CD4-positive, alpha-beta T cell treated with Interleukin-15 for 4 hours (primary cell): Measurements from ENCODE around the gene ARRDC3.
"Not testable (repeated sequence)": the region's sequence is repeated elsewhere in the genome, so short reads cannot be mapped to it uniquely, and the experiment has no call there.

ENCODE experiments used
- DNase-seq: peaks from one replicate; pipeline ENCODE4 v3.0.0-alpha.2; 2020; ENCODE audit warnings: low spot score

ARRDC3 gene, protein sequence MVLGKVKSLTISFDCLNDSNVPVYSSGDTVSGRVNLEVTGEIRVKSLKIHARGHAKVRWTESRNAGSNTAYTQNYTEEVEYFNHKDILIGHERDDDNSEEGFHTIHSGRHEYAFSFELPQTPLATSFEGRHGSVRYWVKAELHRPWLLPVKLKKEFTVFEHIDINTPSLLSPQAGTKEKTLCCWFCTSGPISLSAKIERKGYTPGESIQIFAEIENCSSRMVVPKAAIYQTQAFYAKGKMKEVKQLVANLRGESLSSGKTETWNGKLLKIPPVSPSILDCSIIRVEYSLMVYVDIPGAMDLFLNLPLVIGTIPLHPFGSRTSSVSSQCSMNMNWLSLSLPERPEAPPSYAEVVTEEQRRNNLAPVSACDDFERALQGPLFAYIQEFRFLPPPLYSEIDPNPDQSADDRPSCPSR

DNA sequence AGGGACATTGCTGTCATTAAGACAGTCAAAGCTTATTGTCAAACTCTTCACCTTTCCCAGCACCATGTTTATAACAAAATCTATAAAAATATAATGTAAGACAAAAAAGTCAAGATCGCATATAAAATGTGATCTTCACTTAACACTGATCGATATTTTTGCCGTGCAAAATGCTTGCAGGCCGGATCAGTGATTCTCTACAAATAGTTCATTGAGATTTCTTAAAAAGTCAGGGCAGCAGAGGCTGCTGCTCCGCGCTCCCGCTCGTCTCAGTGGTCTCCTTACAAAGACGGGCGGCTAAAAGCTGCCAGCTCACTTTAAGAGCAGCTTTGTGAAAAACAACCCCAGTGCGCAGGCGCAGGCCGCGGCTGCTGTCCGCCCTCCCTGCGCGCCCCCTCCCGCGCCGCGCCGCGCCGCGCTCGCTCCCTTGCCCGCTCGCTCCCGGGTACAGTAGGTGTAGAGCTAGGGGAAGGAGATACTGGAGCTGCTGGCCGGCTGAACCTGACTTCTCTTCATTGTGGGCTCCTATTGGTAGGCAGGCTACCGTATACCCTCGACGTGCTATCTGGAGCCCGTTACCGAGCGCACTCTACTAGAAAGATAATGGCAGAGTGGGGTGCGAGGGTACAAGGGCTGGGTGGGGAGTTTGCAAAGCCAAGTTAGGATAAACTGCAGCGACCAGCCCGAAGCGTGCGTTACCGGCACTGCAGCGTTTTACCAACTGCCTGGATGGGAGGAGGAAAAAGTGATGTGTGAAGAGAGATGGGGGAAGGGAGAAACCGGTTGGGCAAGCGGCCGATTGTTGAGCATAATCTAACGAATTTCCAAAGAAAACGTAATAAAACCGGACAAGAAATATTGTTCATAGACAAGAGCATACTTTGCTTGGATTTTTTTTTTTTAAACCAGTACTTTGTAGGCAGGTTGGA lies at the start of gene ARRDC3:
Gene ARRDC3, minus strand, starts transcription at position 291 of the 929 bp plus-strand sequence. Its CDS starts 225 bp downstream, at position 66.
- DNase-seq = peak; percentile 97

DNA sequence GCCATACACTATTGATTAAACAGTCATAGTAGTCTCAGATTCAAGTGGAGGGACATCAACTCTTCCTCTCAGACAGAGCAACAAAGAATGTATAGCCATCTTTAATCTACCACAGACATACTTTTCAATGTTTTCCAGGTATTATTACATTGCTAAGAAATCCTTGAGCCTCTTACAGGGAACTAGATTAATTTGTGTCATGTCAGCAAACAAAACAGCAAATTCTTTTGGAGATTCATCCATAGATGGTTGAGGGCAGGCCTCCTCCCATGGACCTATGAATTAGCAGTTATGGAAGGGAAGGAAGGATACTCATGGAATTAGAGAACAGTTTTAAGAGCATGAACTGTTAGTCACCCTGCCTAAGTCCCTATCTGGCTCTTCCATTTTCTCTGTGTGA lies 47.8 kb upstream of the ARRDC3 start:
- DNase-seq = no peak

DNA sequence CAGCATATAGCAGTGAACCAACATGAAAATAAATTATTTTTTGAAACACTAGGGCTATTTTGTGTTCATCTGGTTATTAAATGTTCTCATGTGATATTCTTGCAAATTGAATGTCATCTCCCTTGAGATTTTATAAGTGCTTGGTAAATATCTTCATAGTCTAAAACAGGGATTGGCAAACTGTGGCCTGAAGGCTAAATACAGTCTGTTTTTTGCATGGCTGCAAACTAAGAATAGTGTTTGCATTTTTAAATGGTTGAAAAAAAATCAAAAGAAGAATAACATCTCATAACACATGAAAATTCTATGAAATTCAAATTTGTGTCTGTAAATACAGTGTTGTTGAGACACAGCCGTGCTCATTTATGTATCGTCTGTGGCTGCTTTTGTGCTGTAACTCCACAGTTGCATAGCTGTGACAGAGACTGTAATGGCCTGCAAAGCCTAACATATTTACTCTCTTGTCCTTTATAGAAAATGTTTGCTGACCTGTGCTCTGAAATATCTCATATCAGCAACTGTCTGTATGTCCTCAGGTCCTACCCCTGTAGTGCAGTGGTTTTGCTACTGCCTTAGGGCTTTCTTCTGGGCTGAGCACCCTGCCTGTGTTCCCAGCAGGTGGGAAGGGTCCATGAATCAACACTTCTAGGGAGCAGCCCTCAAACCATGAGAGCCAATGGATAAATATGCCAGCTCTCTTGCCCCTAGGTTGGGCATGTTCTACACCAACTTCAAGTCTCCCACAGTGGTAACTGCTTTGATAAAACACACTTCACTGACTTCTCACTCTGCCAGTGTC lies 41.7 kb upstream of the ARRDC3 start:
- no peak for DNase-seq

DNA sequence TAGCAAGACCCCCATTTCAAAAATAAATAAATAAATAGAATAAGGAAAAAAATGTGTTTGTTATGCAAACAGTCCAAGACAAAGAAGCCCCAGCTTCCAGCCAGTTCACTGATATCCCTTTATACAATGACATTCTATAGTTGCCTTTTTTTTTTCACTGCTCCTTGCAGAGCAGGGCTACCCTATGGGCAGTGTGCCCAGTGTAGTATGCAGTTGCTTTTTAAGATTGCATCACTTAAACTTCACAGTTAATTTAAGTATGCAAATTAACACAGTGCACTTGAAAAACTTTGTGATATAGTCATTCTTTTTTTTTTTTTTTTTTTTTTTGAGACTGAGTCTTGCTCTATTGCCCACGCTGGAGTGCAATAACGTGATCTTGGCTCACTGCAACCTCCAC lies 40.8 kb upstream of the ARRDC3 start:
- DNase-seq = no peak

DNA sequence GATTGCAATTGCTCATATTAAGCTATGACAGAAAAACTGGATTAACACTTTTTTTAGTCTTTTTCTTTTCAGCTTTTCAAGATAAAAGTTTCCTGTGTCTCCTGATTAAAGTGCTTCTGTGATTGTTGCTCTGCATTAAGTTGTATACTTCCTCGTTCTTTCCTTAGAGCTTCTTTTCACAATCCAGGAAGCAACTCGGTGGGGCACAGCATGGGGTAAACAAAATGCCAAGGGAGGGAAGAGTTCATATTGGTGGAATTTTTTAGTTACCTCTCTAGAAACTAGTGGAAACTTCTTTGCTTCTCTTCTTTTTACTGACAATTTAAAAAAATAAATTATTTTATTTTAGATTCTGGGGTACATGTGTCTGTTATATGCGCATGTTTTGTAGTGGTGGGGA lies 37.8 kb upstream of the ARRDC3 start:
- no peak for DNase-seq

DNA sequence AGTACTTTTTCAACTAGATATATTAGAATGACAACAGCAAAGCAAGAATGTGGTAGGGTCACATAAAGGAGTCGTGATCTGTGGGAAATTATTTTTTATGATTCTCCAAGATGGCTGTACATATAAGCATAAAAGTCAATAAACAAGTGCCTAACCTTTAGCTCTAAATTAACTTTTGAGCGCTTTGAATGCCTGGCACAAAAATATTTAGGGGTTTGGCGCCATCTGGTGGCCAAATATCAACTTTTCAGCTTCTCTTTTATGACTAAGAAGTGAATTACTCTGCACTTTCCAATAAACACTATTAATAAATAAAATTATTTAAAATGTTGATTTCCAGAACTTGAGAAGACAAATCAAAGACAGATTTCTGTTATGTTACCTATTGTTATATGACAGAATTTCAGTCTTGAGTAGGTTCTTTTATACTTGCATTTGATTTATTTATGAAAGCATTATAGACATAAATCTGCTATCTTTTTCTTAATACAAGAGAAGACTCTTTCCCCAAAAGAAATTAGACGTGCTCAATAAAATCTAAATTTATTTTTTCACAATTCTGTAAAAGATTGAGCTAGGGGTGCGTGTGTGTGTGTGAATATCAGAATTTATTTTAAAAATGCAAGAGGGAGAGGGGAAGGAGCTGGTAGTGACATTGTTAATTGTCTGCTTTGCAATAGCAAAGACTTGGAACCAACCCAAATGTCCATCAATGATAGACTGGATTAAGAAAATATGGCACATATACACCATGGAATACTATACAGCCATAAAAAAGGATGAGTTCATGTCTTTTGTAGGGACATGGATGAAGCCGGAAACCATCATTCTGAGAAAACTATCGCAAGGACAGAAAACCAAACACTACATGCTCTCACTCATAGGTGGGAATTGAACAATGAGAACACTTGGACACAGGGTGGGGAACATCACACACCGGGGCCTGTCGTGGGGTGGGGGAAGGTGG lies 36.7 kb upstream of the ARRDC3 start:
- peak; percentile 80 for DNase-seq

DNA sequence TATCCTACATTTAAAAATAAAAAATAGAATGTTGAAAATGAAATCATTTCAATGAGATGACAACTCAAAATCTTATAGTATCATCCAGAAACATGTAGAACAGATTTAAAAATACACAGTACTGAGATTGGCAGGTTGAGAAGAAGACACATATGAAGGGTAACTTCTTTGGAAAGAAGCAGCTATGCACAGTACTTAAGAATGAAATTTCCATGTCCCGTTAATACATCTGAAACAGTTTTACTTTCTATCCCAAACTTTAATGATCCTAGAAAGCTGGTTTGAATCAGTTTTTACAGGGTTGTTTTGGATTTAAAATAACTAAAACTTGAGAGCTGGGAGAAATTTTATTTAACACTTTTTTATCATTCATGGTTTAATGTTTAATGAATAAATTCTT lies 36.0 kb upstream of the ARRDC3 start:
- DNase-seq = no peak

DNA sequence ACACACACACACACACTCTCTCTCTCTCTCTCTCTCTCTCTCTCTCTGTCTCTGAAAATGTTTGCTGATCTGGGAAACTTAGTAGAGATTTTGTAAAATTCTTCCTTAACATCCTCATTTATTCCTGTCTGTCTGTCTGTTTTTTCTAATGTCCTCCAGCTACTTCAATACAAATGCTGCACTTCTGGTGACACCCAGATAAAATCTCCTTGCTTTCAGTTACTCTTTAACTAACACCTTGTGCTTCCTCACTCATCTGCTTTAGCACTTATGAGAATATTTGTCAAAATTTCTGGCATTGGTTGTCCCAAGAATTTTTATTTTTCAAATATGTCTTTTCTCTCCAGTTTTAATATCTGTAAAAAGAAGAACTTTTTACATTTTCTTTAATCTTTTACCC lies 35.0 kb upstream of the ARRDC3 start:
- DNase-seq = no peak

DNA sequence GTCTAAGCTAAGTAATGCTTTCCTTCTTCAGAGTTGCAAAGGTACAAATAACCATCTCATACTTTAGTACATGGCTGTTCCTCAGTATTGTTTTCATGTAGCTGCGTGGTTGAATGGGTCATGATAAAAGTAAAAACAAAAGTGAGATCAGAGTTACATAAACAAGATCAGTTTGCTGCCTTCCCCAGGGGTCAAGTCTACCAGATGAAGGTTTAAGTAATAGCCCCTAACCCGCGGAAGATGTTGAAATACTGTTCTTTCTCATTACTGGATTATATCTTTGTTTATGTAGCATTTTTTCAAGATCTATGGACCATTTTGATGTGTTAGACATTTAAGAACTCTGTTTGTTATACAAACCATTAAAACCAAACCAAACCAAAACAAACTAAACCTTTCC lies 34.1 kb upstream of the ARRDC3 start:
- DNase-seq = no peak

DNA sequence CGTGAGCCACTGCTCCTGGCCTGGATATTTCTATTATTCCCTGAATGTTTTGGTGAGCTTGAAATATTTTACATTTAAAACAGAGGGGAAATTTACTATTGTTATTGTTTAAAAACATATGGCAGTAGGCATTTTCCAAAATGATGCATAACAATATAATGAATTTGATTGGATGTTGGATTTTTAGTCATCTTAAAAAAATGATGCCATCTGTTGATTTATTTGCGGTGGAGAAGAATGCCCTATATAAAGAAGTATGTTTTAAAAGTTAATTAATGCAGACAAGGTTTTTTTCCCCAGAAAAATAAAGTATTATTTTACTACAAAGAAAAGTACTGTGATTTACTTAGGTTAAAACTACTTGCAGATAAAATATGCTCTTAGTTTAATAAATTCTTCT lies 33.4 kb upstream of the ARRDC3 start:
- DNase-seq = no peak

DNA sequence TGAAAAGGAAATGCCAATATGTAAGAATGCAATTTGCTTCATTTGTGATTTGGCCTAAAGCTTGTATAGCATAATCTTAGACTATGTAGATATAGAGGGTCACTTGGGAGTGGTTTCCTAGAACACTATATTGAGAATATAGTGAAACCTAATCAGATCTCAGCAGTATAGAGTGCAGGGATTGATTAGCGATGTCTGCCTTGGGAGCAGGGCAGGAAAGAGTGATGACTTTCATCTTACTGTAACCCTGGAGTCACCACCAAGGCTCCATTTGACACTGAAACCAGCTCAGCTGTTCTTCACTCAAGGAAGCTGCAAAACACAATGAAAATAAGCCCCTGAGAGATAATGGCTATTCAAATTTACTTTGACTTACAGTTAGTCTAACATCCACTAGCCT lies 26.2 kb upstream of the ARRDC3 start:
- DNase-seq = no peak

DNA sequence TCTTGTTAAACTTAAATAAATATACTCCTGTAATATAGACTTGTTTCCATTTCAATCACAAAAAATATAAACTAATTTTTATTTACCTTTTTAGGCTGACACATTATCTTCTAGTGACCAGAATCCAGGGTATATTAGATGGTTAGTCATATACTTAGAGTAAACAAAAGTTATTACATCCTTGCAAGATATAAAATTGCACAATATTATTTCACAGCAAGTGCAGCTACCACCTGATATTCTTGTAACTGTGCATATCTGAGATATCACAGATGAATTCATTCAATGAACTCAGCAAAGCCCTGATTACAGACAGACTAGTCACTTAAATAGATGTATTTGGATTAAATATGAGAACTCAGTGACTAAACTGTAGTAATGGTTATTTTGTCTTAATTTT lies 25.6 kb upstream of the ARRDC3 start:
- no peak for DNase-seq

DNA sequence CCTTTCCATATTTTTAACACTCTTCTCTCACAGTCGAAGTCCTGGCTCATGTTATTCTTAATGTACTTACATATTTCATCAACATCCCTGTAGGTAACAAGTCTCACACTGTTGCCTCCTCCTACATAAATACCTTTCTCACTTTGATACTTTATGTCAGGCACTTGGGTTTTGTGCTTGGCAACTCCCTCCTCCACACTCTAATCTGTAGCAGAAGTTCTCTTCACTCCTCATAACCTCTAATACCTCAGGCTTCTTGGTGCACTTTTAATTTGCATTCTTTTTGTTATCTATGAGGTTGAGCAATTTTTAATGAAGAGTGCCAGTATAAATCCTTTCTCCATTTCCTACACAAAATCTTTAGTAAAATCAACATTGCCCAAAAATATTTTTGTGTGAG lies 24.1 kb upstream of the ARRDC3 start:
- DNase-seq = no peak

DNA sequence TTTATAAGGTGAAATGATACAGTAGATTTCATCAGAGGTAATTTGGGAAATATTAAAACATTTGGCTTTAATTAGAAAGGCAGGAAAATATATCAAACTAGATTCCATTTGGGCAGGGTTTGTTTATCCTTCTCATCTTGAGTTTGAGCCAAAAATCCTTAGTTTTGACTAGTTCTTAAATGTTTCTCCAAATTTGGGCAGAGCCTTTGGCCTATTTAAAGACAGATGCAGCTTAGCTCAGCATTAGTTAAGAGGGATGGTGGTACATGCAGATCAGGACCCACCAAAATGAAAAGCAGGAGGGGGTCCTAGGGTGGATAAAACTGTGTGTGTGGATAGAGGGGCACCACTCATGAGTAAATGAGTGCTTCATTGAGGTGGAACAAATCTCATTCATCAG lies 20.3 kb upstream of the ARRDC3 start:
- DNase-seq = no peak

DNA sequence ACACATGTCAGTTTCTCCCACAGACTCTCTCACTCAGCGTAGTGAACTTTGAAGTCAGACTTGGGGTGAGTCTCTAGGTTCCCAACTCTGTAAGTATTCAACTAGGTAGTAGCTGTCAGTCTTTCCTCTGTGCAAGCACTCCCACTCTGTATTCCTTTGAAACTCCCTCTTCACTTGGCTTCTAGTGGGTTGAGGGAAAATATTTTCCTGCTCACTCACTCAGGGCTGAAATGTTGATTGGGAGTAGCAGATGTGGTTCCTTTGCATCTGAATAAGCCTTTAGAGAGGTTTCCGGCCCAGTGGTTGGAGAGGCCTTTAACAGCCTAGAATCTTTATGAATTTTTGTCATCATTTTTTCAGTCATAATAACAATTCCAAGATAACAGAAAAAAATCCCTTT lies 18.1 kb upstream of the ARRDC3 start:
- DNase-seq = no peak

DNA sequence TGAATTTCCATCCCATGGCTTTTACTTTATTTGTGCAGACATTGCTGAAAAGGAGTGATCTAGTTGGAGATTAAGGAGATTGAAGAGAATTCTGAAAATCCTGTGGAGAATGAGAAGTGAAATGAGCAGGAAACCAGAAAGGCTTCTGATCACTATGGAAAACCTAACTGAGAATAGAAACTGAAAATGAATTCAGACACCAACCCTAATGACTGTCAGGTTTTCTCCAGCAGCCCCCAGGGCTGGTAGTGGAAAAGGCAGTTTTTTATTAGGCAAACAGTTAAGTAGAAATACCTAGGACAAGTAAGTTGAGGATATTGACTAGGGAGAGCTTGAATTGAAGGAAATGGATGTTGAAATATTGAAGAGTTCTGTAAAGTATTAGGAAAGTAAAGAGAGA lies 14.7 kb upstream of the ARRDC3 start:
- no peak for DNase-seq

DNA sequence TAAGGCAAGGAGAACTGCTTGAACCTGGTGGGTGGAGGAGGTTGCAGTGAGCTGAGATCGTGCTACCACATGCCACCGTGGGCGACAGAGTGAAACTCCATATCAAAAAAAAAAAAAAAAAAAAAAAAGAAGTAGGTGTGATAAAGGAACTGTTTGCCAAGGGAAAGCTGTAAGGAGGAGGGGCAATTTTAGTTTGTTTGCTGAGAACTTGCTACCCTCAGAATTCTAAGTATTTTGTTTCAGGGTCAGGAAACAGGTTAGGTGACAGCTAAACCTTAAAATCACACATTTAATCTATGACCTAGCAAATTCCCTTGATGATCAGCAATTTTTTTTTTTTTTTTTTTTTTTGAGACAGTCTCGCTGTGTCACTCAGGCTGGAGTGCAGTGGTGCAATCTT lies 7.2 kb upstream of the ARRDC3 start:
- DNase-seq = peak; percentile 60

DNA sequence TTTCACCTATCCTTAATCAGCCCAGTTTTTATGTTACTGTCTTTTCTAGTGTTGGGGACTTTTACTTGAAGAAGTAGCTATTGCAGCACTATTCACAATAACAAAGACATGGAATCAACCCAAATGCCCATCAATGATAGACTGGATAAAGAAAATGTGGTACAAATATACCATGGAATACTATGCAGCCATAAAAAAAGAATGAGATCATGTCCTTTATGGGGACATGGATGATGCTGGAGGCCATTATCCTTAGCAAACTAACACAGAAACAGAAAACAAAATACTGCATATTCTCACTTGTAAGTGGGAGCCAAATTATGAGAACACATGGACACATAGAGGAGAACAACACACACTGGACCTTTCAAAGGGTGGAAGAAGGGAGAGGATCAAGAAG lies 6.4 kb upstream of the ARRDC3 start:
- DNase-seq = not testable (repeated sequence)

DNA sequence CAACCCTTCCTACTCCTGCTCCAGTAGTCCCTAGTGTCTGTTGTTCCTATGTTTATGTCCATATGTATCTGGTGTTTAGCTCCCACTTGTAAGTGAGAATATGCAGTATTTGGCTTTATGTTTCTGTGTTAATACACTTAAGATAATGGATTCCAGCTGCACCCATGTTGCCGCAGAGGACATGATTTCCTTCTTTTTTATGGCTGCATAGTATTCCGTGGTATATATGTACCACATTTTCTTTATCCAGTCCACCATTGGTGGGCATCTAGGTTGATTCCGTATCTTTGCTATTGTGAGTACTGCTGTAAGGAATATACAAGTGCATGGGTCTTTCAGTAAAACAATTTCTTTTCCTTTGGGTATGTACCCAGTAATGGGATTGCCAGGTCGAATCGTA lies 5.2 kb upstream of the ARRDC3 start:
- no peak for DNase-seq

DNA sequence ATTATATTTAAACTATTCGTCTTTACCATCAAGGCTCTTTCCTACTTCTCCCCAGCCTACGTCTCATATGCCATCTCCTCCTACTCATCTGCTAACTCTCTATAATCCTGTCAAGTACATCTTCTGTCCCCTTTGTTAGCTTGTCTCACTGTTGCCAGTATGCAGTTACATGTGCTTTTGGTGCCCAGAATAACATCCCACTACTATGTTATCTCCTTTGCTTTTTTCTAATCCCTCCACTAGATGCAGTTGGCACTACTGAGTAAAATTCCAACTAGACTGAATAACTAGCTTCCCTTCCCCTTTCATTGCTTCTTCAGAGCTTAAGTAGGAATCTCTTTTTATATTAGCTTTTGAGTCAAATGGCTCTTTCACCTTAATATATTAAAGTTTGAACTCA lies 3.0 kb upstream of the ARRDC3 start:
- DNase-seq = no peak

DNA sequence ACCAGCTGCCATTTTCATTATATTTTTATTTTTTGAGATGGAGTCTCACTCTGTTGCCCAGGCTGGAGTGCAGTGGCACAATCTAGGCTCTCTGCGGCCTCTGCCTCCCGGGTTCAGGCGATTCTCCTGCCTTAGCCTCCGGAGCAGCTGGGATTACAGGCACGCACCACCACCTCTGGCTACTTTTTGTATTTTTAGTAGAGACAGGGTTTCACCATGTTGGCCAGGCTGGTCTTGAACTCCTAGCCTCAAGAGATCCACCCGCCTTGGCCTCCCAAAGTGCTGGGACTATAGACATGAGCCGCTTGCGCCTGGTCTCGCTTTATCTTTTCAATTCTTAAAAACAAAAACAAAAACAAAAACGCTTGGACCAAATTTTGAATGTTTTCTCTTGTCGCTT lies 2.5 kb upstream of the ARRDC3 start:
- DNase-seq = not testable (repeated sequence)
